GM23338 (cell line): Measurements from ENCODE around the gene GRXCR2. TPM values are rescaled to one million over a fixed set of nuclear protein-coding genes. Genes with fewer than 3 reads are reported as not detected.

Experiments
- ATAC-seq: fragments of 200-7000 bp; cut with Tn5 transposase; 3 replicates; pipeline ENCODE4 v1.9.1; 2020
- DNase-seq: peaks from one replicate; pipeline ENCODE4 v3.0.0-alpha.2; 2015; ENCODE audit warnings: low spot score
- H2AFZ ChIP-seq: fragments of 200-600 bp; sonication (generic); 2 replicates; pipeline ENCODE4 v1.8.0; 2016; ENCODE audit warnings: antibody characterized with exemption, mild to moderate bottlenecking, moderate library complexity
- H3F3A ChIP-seq: fragments of 200-600 bp; sonication (generic); replicated peaks from 2 replicates; pipeline ENCODE4 v1.8.0; 2017; ENCODE audit warnings: antibody characterized with exemption, mixed run types, low read depth
- H3K27ac ChIP-seq: fragments of 200-600 bp; sonication (generic); 2 replicates; pipeline ENCODE4 v1.6.1; 2016; ENCODE audit warnings: low read depth
- H3K27me3 ChIP-seq: fragments of 200-600 bp; sonication (generic); 2 replicates; pipeline ENCODE4 v1.8.0; 2016; ENCODE audit warnings: mild to moderate bottlenecking, mixed run types, moderate library complexity; ENCODE audit not compliant: insufficient read depth
- H3K36me3 ChIP-seq: fragments of 200-600 bp; sonication (generic); 2 replicates; pipeline ENCODE4 v1.8.0; 2016; ENCODE audit warnings: mild to moderate bottlenecking; ENCODE audit not compliant: insufficient read depth
- H3K4me1 ChIP-seq: fragments of 200-600 bp; sonication (generic); 2 replicates; pipeline ENCODE4 v1.8.0; 2016; ENCODE audit warnings: mild to moderate bottlenecking, moderate library complexity; ENCODE audit not compliant: insufficient read depth
- H3K4me2 ChIP-seq: fragments of 200-600 bp; sonication (generic); 2 replicates; pipeline ENCODE4 v1.7.1; 2017; ENCODE audit warnings: mixed run types
- H3K4me3 ChIP-seq: fragments of 200-600 bp; sonication (generic); 2 replicates; pipeline ENCODE4 v1.6.1; 2016; ENCODE audit warnings: mixed run types
- H3K79me2 ChIP-seq: fragments of 200-600 bp; sonication (generic); replicated peaks from 2 replicates; pipeline ENCODE4 v1.8.0; 2017; ENCODE audit warnings: mild to moderate bottlenecking; ENCODE audit not compliant: insufficient read depth
- H3K9me2 ChIP-seq: fragments of 200-600 bp; sonication (generic); 2 replicates; pipeline ENCODE4 v1.8.0; 2017; ENCODE audit not compliant: insufficient read depth
- H4K20me1 ChIP-seq: fragments of 200-600 bp; sonication (generic); replicated peaks from 2 replicates; pipeline ENCODE4 v1.8.0; 2017; ENCODE audit warnings: mild to moderate bottlenecking; ENCODE audit not compliant: insufficient read depth
- H3K27ac Mint-ChIP-seq: 2 replicates; pipeline ENCODE4 v1.8.0; 2020; ENCODE audit warnings: inconsistent platforms, mild to moderate bottlenecking, moderate library complexity, mixed read lengths
- H3K27me3 Mint-ChIP-seq: 3 replicates; pipeline ENCODE4 v1.8.0; 2022; ENCODE audit warnings: low read depth, mild to moderate bottlenecking, moderate library complexity, mixed read lengths, inconsistent platforms; ENCODE audit not compliant: insufficient read depth, poor library complexity
- H3K36me3 Mint-ChIP-seq: 3 replicates; pipeline ENCODE4 v1.8.0; 2021; ENCODE audit warnings: low read depth, mild to moderate bottlenecking, inconsistent platforms, moderate library complexity, mixed read lengths
- H3K4me1 Mint-ChIP-seq: 3 replicates; pipeline ENCODE4 v1.8.0; 2020; ENCODE audit warnings: mild to moderate bottlenecking, inconsistent platforms, mixed read lengths
- H3K4me3 Mint-ChIP-seq: 3 replicates; pipeline ENCODE4 v1.8.0; 2021; ENCODE audit warnings: moderate library complexity, mild to moderate bottlenecking, inconsistent platforms, mixed read lengths
- H3K9me3 Mint-ChIP-seq: 3 replicates; pipeline ENCODE4 v1.8.0; 2020; ENCODE audit warnings: moderate library complexity, mild to moderate bottlenecking, inconsistent platforms, mixed read lengths
- CREB1 ChIP-seq: fragments of 250-450 bp; sonication (Bioruptor Pico); IDR thresholded peaks from 2 replicates; pipeline ENCODE4 v1.5.0; 2020; ENCODE audit warnings: low read depth, mild to moderate bottlenecking, moderate library complexity
- CTCF ChIP-seq, 2 experiments: fragments of 200-600 bp in 1 of 2; sonication (generic) in 1 of 2; conservative IDR thresholded peaks; 2 replicates each; pipeline versions ENCODE4 v1.5.1 to v1.6.1; 2016 to 2017; ENCODE audit warnings: antibody characterized with exemption in 2 of 2, low read depth in 2 of 2, mild to moderate bottlenecking in 2 of 2, moderate library complexity in 1 of 2
- ETS1 ChIP-seq: IDR thresholded peaks from 2 replicates; pipeline ENCODE4 v1.6.1; 2016; ENCODE audit warnings: antibody characterized with exemption
- EZH2 ChIP-seq: fragments of 200-600 bp; sonication (generic); IDR thresholded peaks from one replicate; pipeline ENCODE4 v1.8.0; 2017; ENCODE audit warnings: antibody characterized with exemption, mild to moderate bottlenecking, low read depth; ENCODE audit not compliant: unreplicated experiment
- EZH2phosphoT487 ChIP-seq: fragments of 200-600 bp; sonication (generic); IDR thresholded peaks from one replicate; pipeline ENCODE4 v1.8.1; 2018; ENCODE audit warnings: antibody characterized with exemption; ENCODE audit not compliant: unreplicated experiment
- JUNB ChIP-seq: IDR thresholded peaks from one replicate; pipeline ENCODE4 v1.6.1; 2016; ENCODE audit warnings: antibody characterized with exemption; ENCODE audit not compliant: unreplicated experiment
- NANOG ChIP-seq: IDR thresholded peaks from 2 replicates; pipeline ENCODE4 v1.6.1; 2016; ENCODE audit warnings: antibody characterized with exemption, borderline replicate concordance
- POLR2AphosphoS5 ChIP-seq: IDR thresholded peaks from 2 replicates; pipeline ENCODE4 v1.6.1; 2016; ENCODE audit warnings: antibody characterized with exemption, low read depth
- REST ChIP-seq: IDR thresholded peaks from one replicate; pipeline ENCODE4 v1.6.1; 2018; ENCODE audit warnings: antibody characterized with exemption; ENCODE audit not compliant: unreplicated experiment
- STAT1 ChIP-seq: IDR thresholded peaks from one replicate; pipeline ENCODE4 v1.6.1; 2016; ENCODE audit warnings: antibody characterized with exemption; ENCODE audit not compliant: unreplicated experiment
- ZNF114 ChIP-seq: fragments of 250-450 bp; sonication (Bioruptor Pico); IDR thresholded peaks from 2 replicates; pipeline ENCODE4 v1.5.0; 2020; ENCODE audit warnings: mild to moderate bottlenecking, moderate library complexity
- ZNF331 ChIP-seq: fragments of 250-450 bp; sonication (Bioruptor Pico); IDR thresholded peaks from 2 replicates; pipeline ENCODE4 v1.5.0; 2020; ENCODE audit warnings: low read depth, mild to moderate bottlenecking, moderate library complexity
- ZNF462 ChIP-seq: fragments of 250-450 bp; sonication (Bioruptor Pico); IDR thresholded peaks from 2 replicates; pipeline ENCODE4 v1.5.0; 2020; ENCODE audit warnings: mild to moderate bottlenecking, moderate library complexity
- polyA plus RNA-seq: library from polyadenylated mRNA; unstranded; fragments of >200 nt; fragmentation: Nextera tagmentation; extraction: Ambion mirVana; gene quantifications from 2 replicates; pipeline ENCODE4 v1.2.1, GENCODE V29; 2016
- total RNA-seq: library from RNA; depleted of rRNA; stranded (reverse); fragments of >200 nt; shearing (Covaris generic); gene quantifications from 2 replicates; pipeline ENCODE4 v1.2.3, GENCODE V29; 2014

The GRXCR2 gene
- total and polyA plus RNA-seq, 2 experiments from 2014 or later = not detected

- H3K27me3 Mint-ChIP-seq = peaks cover 2% of the 10 kb centered on the region
Measured at GRCh38 chr5:145846081-145846480, 26.7 kb downstream of the GRXCR2 start.

More at GRCh38 chr5:145846081-145846480, 26.7 kb downstream of the GRXCR2 start:
- Mint-ChIP-seq H3K27ac (no peak overlapping the region), H3K4me1 (no peaks in the 10 kb centered on the region), H3K36me3 (no peaks in the 10 kb centered on the region), H3K4me3 (no peak overlapping the region), H3K9me3 (no peaks in the 10 kb centered on the region; the same call in 2 of the 3 replicates)
- no peaks in the 10 kb centered on the region for H4K20me1 ChIP-seq
- no peak overlapping the region for H3K4me3 ChIP-seq
- H3F3A ChIP-seq = no peaks in the 10 kb centered on the region
- 0 out of 2 replicates have a peak, but pooled peaks cover 14% of the 10 kb centered on the region for H3K9me2 ChIP-seq
- no peak overlapping the region for H3K27ac ChIP-seq
- DNase-seq = no peak
- H3K27me3 ChIP-seq = no peaks in the 10 kb centered on the region
- no peaks in the 10 kb centered on the region for H3K4me1 ChIP-seq
- no peak overlapping the region for H3K4me2 ChIP-seq
- no peak overlapping the region for H2AFZ ChIP-seq
- no peaks in the 10 kb centered on the region for H3K36me3 ChIP-seq
- no peak for ATAC-seq
- TF ChIP-seq EZH2phosphoT487 (no peak), POLR2AphosphoS5 (no peak), CREB1 (CRISPR knock-in tag) (no peak), JUNB (no peak), CTCF (conservative IDR thresholded peaks at IDR 0.05; ENCODE audit: low read depth in 2 of 2) (no peak), EZH2 (no peak), STAT1 (no peak), REST (no peak), NANOG (no peak), ZNF462 (no peak), ZNF331 (CRISPR knock-in tag) (no peak), ETS1 (no peak), ZNF114 (CRISPR knock-in tag) (no peak)
- H3K79me2 ChIP-seq = no peaks in the 10 kb centered on the region
